K562 (cell line): ENCODE measurements around the gene SOHLH1. TPM values are rescaled to one million over a fixed set of nuclear protein-coding genes. Genes with fewer than 3 reads are reported as not detected.

ENCODE experiments used
- ATAC-seq: fragments of 200-7000 bp; cut with Tn5 transposase; 3 replicates; pipeline ENCODE4 v1.9.1; 2020; ENCODE audit warnings: moderate library complexity
- BruUV-seq: library from RNA; stranded (reverse); fragments of 400-500 nt; replicated peaks from 2 replicates; lab custom pipeline; 2021; lab: Mats Ljungman, UMichigan
- CTCF ChIA-PET: fragments of 300-600 bp; formaldehyde crosslinking; extraction: SDS; loops from one replicate; lab custom pipeline; 2021; ENCODE audit warnings: low intra/inter-chr PET ratio; lab: Yijun Ruan, JAX
- POLR2A ChIA-PET: fragments of 300-600, 350-650 bp; sonication (Branson Sonifier 250); formaldehyde crosslinking; extraction: SDS; loops from one replicate; lab custom pipeline; 2021; ENCODE audit warnings: antibody characterized with exemption, inconsistent platforms; lab: Yijun Ruan, JAX
- DNase-seq, 4 experiments: peaks; one replicate each; pipeline versions ENCODE4 v3.0.0 to v3.0.0-alpha.2; 2011 to 2018; ENCODE audit warnings: low spot score in 3 of 4, mixed read lengths in 3 of 4; ENCODE audit errors: extremely low read depth in 1 of 4
- FAIRE-seq: peaks from 2 replicates; lab custom pipeline; 2011; peaks lifted over from hg19 to GRCh38; lab: Jason Lieb, UNC
- H2AFZ ChIP-seq: 2 replicates; pipeline ENCODE4 v1.6.0; 2011; ENCODE audit warnings: low read depth, low read length, control low read depth, inconsistent platforms
- H3K27ac ChIP-seq: fragments of 200-600 bp; 3 replicates; pipeline ENCODE4 v1.8.0; 2011; ENCODE audit warnings: low read depth, mild to moderate bottlenecking, control low read depth, inconsistent platforms, low read length, moderate library complexity, mixed read lengths; ENCODE audit errors: extremely low read depth
- H3K27me3 ChIP-seq, 2 experiments: fragments of 300-600 bp in 1 of 2; 2 replicates in 1 of 2; 3 replicates in 1 of 2; pipeline versions ENCODE4 v1.6.0 to v1.8.0; 2011; ENCODE audit warnings: inconsistent platforms in 2 of 2, low read length in 2 of 2, mild to moderate bottlenecking in 1 of 2, mixed read lengths in 1 of 2, moderate library complexity in 1 of 2; ENCODE audit not compliant: control insufficient read depth in 2 of 2, insufficient read depth in 2 of 2
- H3K36me3 ChIP-seq: fragments of 300-600 bp; 3 replicates; pipeline ENCODE4 v1.8.0; 2011; ENCODE audit warnings: mild to moderate bottlenecking, low read length, inconsistent platforms; ENCODE audit not compliant: control insufficient read depth, insufficient read depth
- H3K4me1 ChIP-seq, 2 experiments: fragments of 200-600 bp in 1 of 2; replicated peaks in 1 of 2; 2 replicates in 1 of 2; 3 replicates in 1 of 2; pipeline versions ENCODE4 v1.5.1 to v1.8.0; 2011; ENCODE audit warnings: inconsistent platforms in 2 of 2, low read length in 2 of 2, mild to moderate bottlenecking in 1 of 2, mixed read lengths in 1 of 2, moderate library complexity in 1 of 2; ENCODE audit not compliant: control insufficient read depth in 2 of 2, insufficient read depth in 2 of 2
- H3K4me2 ChIP-seq: 2 replicates; pipeline ENCODE4 v1.6.1; 2011; ENCODE audit warnings: low read length, control low read depth, inconsistent platforms, mixed read lengths; ENCODE audit not compliant: insufficient read depth
- H3K4me3 ChIP-seq: fragments of 200-600 bp; sonication (generic), shearing (Covaris generic); 2 replicates; pipeline ENCODE4 v1.5.1; 2016; ENCODE audit warnings: control low read depth, inconsistent platforms
- H3K79me2 ChIP-seq: fragments of 200-600 bp; 3 replicates; pipeline ENCODE4 v1.8.0; 2011; ENCODE audit warnings: low read length, inconsistent platforms; ENCODE audit not compliant: control insufficient read depth, insufficient read depth
- H3K9ac ChIP-seq, 2 experiments: 2 replicates each; pipeline versions ENCODE4 v1.6.0 to v1.6.1; 2011; ENCODE audit warnings: low read depth in 2 of 2, low read length in 2 of 2, control low read depth in 1 of 2, inconsistent platforms in 1 of 2, mild to moderate bottlenecking in 1 of 2, mixed read lengths in 1 of 2; ENCODE audit not compliant: insufficient read depth in 1 of 2
- H3K9me1 ChIP-seq: one replicate; pipeline ENCODE4 v1.6.0; 2011; ENCODE audit warnings: inconsistent platforms, mild to moderate bottlenecking, low read length, moderate library complexity; ENCODE audit not compliant: control insufficient read depth, insufficient read depth
- H3K9me3 ChIP-seq: replicated peaks from 2 replicates; pipeline ENCODE4 v1.5.1; 2011; ENCODE audit warnings: low read depth, low read length, inconsistent platforms; ENCODE audit not compliant: control insufficient read depth, insufficient read depth
- H4K20me1 ChIP-seq: replicated peaks from 2 replicates; pipeline ENCODE4 v1.6.1; 2011; ENCODE audit warnings: low read length, inconsistent platforms, mixed read lengths; ENCODE audit not compliant: control insufficient read depth, insufficient read depth
- BDP1 ChIP-seq: IDR thresholded peaks from 3 replicates; pipeline ENCODE4 v1.6.1; 2011; ENCODE audit not compliant: insufficient read length, insufficient read depth
- CEBPG ChIP-seq, 3 experiments: fragments of 200-800 bp in 1 of 3; sonication (Bioruptor generic) in 1 of 3; sonication (generic) in 1 of 3; formaldehyde crosslinking in 1 of 3; IDR thresholded peaks in 2 of 3; conservative IDR thresholded peaks in 1 of 3; 2 replicates each; pipeline versions ENCODE4 v1.6.1 to v1.8.0; 2016 to 2022; ENCODE audit warnings: missing compliant biosample characterization in 2 of 3, missing genetic modification characterization in 2 of 3, mild to moderate bottlenecking in 1 of 3, missing genetic modification reagents in 1 of 3
- CTBP1 ChIP-seq: fragments of 450-650 bp; IDR thresholded peaks from 2 replicates; pipeline ENCODE4 v1.6.1; 2016; ENCODE audit warnings: borderline replicate concordance
- E2F5 ChIP-seq: sonication (generic); formaldehyde crosslinking; IDR thresholded peaks from 2 replicates; pipeline ENCODE4 v1.8.0; 2022; ENCODE audit warnings: mild to moderate bottlenecking, missing genetic modification reagents
- LARP7 ChIP-seq: fragments of 450-650 bp; IDR thresholded peaks from 2 replicates; pipeline ENCODE4 v1.6.1; 2016
- MEF2D ChIP-seq: conservative IDR thresholded peaks from 2 replicates; pipeline ENCODE4 v1.6.1; 2016; ENCODE audit warnings: low read depth, missing genetic modification characterization, missing compliant biosample characterization
- NCOA1 ChIP-seq: fragments of 450-650 bp; IDR thresholded peaks from 2 replicates; pipeline ENCODE4 v1.6.1; 2016; ENCODE audit warnings: low read depth
- PTRF ChIP-seq: fragments of 450-650 bp; IDR thresholded peaks from 2 replicates; pipeline ENCODE4 v1.6.1; 2016; ENCODE audit warnings: mild to moderate bottlenecking, missing genetic modification characterization, missing compliant biosample characterization
- RBBP5 ChIP-seq: fragments of 200-600 bp; sonication (generic); IDR thresholded peaks from 2 replicates; pipeline ENCODE4 v1.6.1; 2012; ENCODE audit warnings: borderline replicate concordance, mild to moderate bottlenecking, low read length, control low read depth, inconsistent platforms; ENCODE audit not compliant: insufficient read depth, poor library complexity, severe bottlenecking
- SRSF3 ChIP-seq: fragments of 200-400 bp; formaldehyde crosslinking; IDR thresholded peaks from 2 replicates; pipeline ENCODE4 v1.6.1; 2016; ENCODE audit warnings: mild to moderate bottlenecking, low read length, moderate library complexity; ENCODE audit not compliant: insufficient read depth
- ZNF507 ChIP-seq: conservative IDR thresholded peaks from 2 replicates; pipeline ENCODE4 v1.6.1; 2017; ENCODE audit warnings: missing genetic modification characterization, missing compliant biosample characterization
- ZNF75A ChIP-seq: fragments of 450-650 bp; formaldehyde crosslinking; IDR thresholded peaks from 2 replicates; pipeline ENCODE4 v1.4.0; 2020; ENCODE audit warnings: mild to moderate bottlenecking
- ZNF778 ChIP-seq: fragments of 450-650 bp; formaldehyde crosslinking; IDR thresholded peaks from 2 replicates; pipeline ENCODE4 v1.4.0; 2020; ENCODE audit warnings: mild to moderate bottlenecking, moderate library complexity
- WGBS: fragments of 100-300 bp; shearing (Covaris generic); methylation state at CpG from one replicate; pipeline ENCODE4 v1.1.6; 2016; ENCODE audit warnings: low coverage, mixed read lengths; ENCODE audit not compliant: insufficient coverage; ENCODE audit errors: missing lambda C conversion rate; 5-methylcytosine and 5-hydroxymethylcytosine counted together
- in situ Hi-C: fragments of 300-500 bp; cut with MboI; formaldehyde crosslinking; loops from 4 replicates; pipeline ENCODE4 v1.15.0; 2018; ENCODE audit warnings: inconsistent platforms, mixed read lengths
- intact Hi-C: fragments of 100-400 bp; cut with micrococcal nuclease; formaldehyde crosslinking; loops from 2 replicates; pipeline ENCODE4 v1.14.2; 2022
- polyA plus RNA-seq, 8 experiments: library from polyadenylated mRNA; depleted of rRNA in 4 of 8; stranded (reverse) in 5 of 8; unstranded in 3 of 8; fragments of >200 nt; fragmentation: Nextera tagmentation in 2 of 8; fragmentation: Illumina TruSeq in 1 of 8; extraction: Ambion mirVana in 2 of 8; extraction: Trizol in 1 of 8; gene quantifications; 2 replicates each; pipeline versions ENCODE4 v1.2.1 to v1.2.3, GENCODE V29; 2011 to 2014; ENCODE audit warnings: inconsistent platforms in 1 of 8, missing spikeins in 1 of 8
- total RNA-seq, 7 experiments: library from RNA; depleted of rRNA in 6 of 7; stranded (reverse); fragments of >200 nt in 6 of 7; fragmentation: Illumina TruSeq in 2 of 7; extraction: Trizol in 2 of 7; gene quantifications; 2 replicates each; pipeline versions ENCODE4 v1.2.1 to v1.2.3, GENCODE V29; 2011 to 2021; ENCODE audit warnings: low replicate concordance in 1 of 7

Gene SOHLH1
- total and polyA plus RNA-seq, 9 of the 15 experiments (the other 6 are each of a cell fraction or from before 2014, with no cell fraction given), result 0.17 to 0.41 (median 0.29) TPM; not detected in 6

GRCh38 chr9:135736979-135737839 is 37.9 kb upstream of the SOHLH1 start:
- Histone ChIP-seq H3K79me2 (no peaks in the 10 kb centered on the region), H3K36me3 (no peaks in the 10 kb centered on the region), H3K9ac (no peak overlapping the region), H3K9me3 (no peaks in the 10 kb centered on the region), H3K27ac (no peak overlapping the region), H4K20me1 (peaks cover 8% of the 10 kb centered on the region; the same call in 1 of the 2 replicates), H3K27me3 (peaks cover 0 to 39% of the 10 kb centered on the region in 2 experiments; a peak in 3 of 5 replicates), H3K4me2 (no peak overlapping the region), H3K4me1 (peaks cover 0 to 30% of the 10 kb centered on the region in 2 experiments; a peak in 1 of 5 replicates), H3K4me3 (no peak overlapping the region), H3K9me1 (no peaks in the 10 kb centered on the region), H2AFZ (no peak overlapping the region)
- FAIRE-seq, result no peak
- POLR2A ChIA-PET, result interaction anchor here (0.7 kb wide), 1 partner anchor 80 kb away, joined by 3 read pairs; no protein-coding TSS in a partner anchor
- ATAC-seq, result no peak
- DNase-seq, result no peak
- BruUV-seq, result no TSS peak
- in situ Hi-C loops, result no loop called here
- no peak for TF ChIP-seq ZNF507 (tag)
- intact Hi-C loops, result no loop called here
- 5% methylated on average over 20 of the region's 23 CpGs for WGBS
- CTCF ChIA-PET, result no interaction called here

- no peak overlapping the region for H2AFZ ChIP-seq
- CTCF ChIA-PET, result no interaction called here
- POLR2A ChIA-PET, result no interaction called here
- H3K27ac ChIP-seq, result no peak overlapping the region
- no peak overlapping the region for H3K4me3 ChIP-seq
- H4K20me1 ChIP-seq, result peaks cover 8% of the 10 kb centered on the region; the same call in 1 of the 2 replicates
- intact Hi-C loops, result no loop called here
- H3K36me3 ChIP-seq, result no peaks in the 10 kb centered on the region
- no peak for ATAC-seq
- no peak overlapping the region for H3K4me2 ChIP-seq
- no peaks in the 10 kb centered on the region for H3K9me1 ChIP-seq
- H3K9me3 ChIP-seq, result 0 out of 2 replicates have a peak, but pooled peaks cover 3% of the 10 kb centered on the region
- no peaks in the 10 kb centered on the region for H3K79me2 ChIP-seq
- peak in 1 of 4 experiments; percentile 28 for DNase-seq
- peaks cover 0 to 34% of the 10 kb centered on the region in 2 experiments; a peak in 3 of 5 replicates for H3K27me3 ChIP-seq
- peaks cover 0 to 24% of the 10 kb centered on the region in 2 experiments; a peak in 1 of 5 replicates for H3K4me1 ChIP-seq
- BruUV-seq, result no TSS peak
- FAIRE-seq, result no peak
- H3K9ac ChIP-seq, result no peak overlapping the region
- WGBS, result 8% methylated on average over 23 of the region's 78 CpGs
- in situ Hi-C loops, result no loop called here
- TF ChIP-seq RBBP5 (no peak), PTRF (tag) (no peak), ZNF75A (CRISPR knock-in tag) (no peak), SRSF3 (no peak), BDP1 (no peak), CEBPG (CRISPR knock-in tag; IDR thresholded peaks at IDR 0.05) (no peak), CEBPG (tag; conservative IDR thresholded peaks at IDR 0.05 in 1 of 2, IDR thresholded peaks at IDR 0.05 in 1 of 2) (no peak), CTBP1 (no peak), NCOA1 (no peak), MEF2D (tag) (no peak), ZNF778 (CRISPR knock-in tag) (no peak), LARP7 (no peak), E2F5 (CRISPR knock-in tag) (no peak)
Observed at GRCh38 chr9:135736272-135736978, 37.1 kb upstream of the SOHLH1 start.
